ENCODE results near the gene SP6. TPM values are rescaled to one million over a fixed set of nuclear protein-coding genes. Genes with fewer than 3 reads are reported as not detected.

Gene SP6
- total RNA-seq, 1 donor: 0.27 TPM

DNA sequence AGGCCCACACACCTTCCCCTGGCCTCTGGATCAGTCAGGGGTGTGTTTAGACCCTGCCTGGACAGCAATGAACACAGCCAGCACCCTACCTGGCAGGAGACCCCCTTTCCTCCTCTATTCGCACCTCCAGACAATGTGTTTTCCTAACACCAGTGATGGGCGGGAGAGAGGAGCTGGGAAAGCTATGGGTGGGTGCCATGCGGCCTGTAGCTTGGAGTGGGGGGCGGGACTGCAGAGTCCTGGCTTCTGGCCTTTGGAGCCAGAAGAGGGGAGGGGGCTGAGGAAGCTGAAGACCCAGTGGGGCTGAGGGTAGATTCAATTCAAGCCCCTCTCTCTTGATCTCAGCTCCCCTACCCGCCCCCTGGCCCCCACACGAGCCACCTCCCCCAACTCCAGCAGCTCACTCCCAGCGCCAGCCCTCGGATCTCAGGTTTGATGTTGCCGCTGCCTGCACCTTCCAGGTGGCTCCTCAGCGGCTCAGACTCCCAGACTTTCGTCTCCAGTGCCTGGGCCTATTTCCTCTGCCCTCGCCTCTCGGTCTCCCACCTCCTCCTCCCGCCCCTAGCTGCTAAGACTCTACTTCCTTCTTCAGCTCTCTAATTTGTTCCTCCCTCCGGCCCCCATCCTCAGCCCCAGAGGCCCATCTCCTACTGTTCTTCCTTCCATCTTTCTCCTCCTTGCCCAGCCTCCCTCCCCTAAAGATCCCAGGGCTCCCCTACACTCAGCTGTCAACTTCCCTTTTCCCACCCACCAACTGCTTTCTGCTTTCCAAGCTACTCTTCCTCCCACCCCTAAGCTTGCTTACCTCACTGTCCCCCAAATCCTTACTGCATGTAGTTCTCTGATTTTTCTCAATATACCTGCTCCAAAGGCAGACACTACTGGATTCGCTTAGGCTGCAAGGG lies 6.8 kb upstream of the SP6 start:
- no peak for DNase-seq (ENCODE audit: low read depth in 2 of 3, low spot score in 2 of 3)

- no peak for DNase-seq (ENCODE audit: low read depth in 2 of 3, low spot score in 2 of 3)
These were observed 5.9 kb upstream of the SP6 start for GRCh38 chr17:47856830-47857229.

DNA sequence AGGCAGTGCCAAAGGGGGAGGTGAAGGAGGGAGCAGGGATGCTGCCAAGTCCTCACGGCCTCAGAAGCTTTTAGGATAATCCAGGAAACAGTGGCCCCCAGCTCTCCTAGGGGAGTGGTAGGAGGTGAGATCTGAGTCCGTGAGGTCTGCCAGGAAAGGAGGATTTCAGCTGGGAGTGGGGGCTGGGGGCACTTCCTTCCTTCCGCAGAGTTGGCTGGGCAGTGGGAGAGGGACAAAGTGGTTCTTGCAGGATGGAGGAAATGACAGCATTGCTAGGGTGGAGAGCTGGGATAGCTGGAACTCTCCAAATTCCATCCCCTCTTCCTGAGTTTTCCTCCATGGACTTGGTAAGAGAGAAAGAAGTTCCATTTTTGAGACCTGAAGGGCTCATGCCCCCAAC lies 4.8 kb upstream of the SP6 start:
- no peak for DNase-seq (ENCODE audit: low read depth in 2 of 3, low spot score in 2 of 3)

GRCh38 chr17:47853616-47854015 lies 2.7 kb upstream of the SP6 start:
- DNase-seq (ENCODE audit: low read depth in 2 of 3, low spot score in 2 of 3): no peak

- DNase-seq (ENCODE audit: low read depth in 2 of 3, low spot score in 2 of 3): peak in 2 of 3 donors; percentile 39 to 40
These were observed 1.4 kb upstream of the SP6 start for GRCh38 chr17:47852113-47852949.

DNA sequence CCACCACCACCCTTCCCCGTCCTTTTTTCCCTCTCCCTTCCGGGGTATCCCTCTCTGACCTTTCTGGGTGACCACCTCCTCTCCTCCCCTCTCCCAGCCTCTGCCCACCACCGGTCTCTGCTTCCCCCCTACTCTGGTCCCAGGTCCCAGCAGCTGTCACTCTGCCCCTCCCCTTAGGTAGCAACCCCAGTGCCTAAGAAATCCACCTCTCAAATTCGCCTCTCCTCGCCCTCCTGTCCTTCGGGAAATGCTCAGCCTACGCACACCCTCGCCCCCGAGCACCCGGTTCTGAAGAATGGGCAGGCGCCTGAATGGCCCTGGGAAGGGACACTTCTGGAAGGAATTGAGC lies 775 bp upstream of the SP6 start:
- DNase-seq (ENCODE audit: low read depth in 2 of 3, low spot score in 2 of 3): no peak

- DNase-seq (ENCODE audit: low read depth in 2 of 3, low spot score in 2 of 3): no peak
These were observed 631 bp downstream of the SP6 start for GRCh38 chr17:47850373-47850691.

GRCh38 chr17:47848198-47848513 lies 2.8 kb downstream of the SP6 start:
- DNase-seq (ENCODE audit: low read depth in 2 of 3, low spot score in 2 of 3): no peak

DNA sequence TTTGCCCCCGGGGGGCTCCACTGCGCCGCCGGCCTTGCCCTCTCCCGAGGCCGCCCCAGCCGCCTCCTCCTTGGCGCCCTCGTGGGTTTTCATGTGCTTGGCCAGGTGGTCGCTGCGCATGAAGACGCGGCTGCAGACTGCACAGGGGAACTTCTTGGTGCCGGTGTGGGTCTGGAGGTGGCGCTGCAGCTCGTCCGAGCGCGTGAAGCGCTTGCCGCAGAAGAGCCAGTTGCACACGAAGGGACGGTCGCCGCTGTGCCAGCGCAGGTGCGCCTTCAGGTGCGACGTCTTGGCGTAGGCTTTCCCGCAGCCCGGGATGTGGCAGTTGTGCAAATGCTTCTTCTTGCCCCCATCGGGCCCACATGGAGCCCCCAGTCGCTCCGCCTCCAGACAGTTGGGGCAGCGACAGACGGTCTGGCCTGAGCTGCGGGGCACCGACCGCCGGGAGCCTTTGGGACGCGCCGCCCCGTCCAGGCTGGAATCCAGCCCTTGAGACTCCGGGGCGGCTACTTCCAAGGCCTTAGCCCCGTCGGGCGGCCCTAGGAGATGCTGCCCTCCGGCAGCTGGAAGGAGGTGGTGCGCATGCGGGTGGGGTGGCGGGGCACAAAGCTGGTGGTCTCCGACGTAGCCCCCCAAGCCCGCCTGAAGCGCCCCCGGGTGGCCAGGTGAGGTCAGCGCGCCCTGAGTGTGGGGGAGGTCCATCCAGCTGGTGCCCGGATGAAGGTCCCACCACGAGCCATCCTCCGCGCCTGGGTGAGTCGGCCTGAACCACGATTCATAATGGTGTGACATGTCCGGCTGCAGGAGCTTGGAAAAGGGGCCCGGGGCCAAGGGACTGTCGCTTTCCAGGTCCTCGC lies 3.4 kb downstream of the SP6 start:
- peak in 2 of 3 donors; percentile 51 to 52 for DNase-seq (ENCODE audit: low read depth in 2 of 3, low spot score in 2 of 3)

- no peak for DNase-seq (ENCODE audit: low read depth in 2 of 3, low spot score in 2 of 3)
These were observed 4.1 kb downstream of the SP6 start for GRCh38 chr17:47846716-47847340.

- no peak for DNase-seq (ENCODE audit: low read depth in 2 of 3, low spot score in 2 of 3)
These were observed 5.3 kb downstream of the SP6 start for GRCh38 chr17:47845716-47846075.

DNA sequence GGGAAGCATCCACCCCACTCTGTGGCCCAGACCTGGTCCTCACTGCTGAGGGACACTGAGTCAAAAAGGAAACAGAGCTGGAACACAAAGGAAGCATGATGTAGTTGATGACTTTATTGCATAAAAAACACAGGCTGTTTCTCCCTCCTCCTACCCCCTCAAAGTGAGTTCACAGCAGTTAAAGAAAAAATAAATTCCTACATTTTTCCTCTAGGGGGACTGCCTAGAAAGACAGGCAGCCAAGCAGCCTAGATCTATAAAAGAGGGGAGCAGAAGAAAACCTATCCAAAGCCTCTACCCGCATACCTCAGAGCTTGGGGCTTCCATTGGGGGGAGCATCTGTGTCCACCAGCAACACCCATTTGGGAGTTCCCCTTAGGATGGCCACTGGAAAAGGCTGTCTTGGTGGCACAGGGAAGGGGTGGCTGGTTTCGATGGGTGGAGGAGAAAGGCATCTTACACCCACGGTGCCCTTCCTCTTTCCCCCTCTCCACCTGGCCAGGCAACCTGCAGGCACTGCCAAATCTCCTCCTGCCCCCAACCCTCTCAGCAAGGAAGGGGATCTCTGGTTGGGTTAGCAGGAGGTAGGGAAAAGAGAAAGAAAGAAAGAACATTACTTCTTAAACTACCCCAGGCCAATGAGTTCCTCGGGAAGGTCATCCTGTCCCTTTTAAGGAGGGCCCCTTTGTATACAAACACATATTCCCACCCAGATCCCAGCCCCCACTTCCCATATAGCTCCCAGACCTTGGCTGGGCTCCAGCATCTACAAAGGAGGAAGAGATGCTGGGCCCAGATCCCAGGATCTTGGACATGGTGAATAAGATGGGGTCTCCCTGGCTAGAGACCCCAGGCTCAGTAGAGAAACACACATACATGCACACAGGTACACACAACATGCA lies 5.9 kb downstream of the SP6 start:
- peak in 1 of 3 donors; percentile 58 for DNase-seq (ENCODE audit: low read depth in 2 of 3, low spot score in 2 of 3)

GRCh38 chr17:47844227-47844626 lies 6.7 kb downstream of the SP6 start:
- DNase-seq (ENCODE audit: low read depth in 2 of 3, low spot score in 2 of 3): no peak

DNA sequence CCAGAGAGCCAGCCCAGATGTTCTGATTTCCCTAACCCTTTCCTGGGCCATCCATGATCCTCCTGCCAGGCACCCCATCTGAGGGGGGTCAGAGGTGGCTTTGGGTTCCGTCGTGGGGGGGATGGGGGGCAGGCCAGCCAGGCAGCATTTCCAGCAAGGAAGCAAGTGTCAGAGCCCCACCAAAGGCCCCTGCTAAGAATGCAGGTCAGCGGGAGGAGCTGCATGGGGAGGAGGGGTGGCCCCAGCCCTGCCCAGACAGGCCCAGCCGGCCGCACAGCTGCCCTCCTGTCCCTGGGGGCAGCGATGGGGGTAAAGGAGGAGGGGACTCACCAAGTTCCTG lies 7.6 kb downstream of the SP6 start:
- no peak for DNase-seq (ENCODE audit: low read depth in 2 of 3, low spot score in 2 of 3)

DNA sequence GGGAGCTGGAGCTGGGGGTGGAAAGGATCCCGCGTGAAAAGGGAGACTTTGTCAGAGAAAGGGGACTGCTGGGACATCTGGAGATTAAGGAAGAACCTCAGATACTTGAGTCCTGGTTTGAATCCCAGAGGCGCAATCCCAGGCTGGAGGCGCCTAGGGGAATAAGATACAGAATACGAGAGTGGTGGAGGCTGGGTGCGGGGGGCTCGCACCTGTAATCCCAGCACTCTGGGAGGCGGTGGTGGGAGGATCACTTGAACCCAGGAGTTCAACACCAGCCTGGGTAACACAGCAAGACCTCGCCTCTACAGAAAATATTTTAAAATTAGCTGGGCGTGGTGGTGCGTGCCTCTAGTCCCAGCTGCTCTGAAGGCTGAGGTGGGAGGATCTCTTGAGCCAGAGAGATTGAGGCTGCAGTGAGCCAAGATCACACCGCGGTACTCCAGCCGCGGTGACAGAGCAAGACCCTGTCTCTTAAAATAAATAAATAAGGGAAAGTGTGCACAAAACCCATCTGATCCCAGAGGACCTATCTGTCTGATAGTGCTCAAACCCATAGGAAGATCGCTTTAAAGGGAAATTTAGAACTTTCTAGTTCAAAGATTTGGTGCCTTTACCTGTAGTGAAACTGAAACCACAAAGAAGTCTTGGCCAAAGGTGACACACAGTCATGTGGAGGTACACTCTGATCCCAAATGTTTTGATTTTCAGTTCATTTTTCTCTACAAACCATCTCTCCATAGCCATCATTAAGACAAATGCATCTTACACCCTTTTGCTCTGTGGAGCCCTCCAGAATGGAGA lies 9.3 kb downstream of the SP6 start:
- no peak for DNase-seq (ENCODE audit: low read depth in 2 of 3, low spot score in 2 of 3)

DNA sequence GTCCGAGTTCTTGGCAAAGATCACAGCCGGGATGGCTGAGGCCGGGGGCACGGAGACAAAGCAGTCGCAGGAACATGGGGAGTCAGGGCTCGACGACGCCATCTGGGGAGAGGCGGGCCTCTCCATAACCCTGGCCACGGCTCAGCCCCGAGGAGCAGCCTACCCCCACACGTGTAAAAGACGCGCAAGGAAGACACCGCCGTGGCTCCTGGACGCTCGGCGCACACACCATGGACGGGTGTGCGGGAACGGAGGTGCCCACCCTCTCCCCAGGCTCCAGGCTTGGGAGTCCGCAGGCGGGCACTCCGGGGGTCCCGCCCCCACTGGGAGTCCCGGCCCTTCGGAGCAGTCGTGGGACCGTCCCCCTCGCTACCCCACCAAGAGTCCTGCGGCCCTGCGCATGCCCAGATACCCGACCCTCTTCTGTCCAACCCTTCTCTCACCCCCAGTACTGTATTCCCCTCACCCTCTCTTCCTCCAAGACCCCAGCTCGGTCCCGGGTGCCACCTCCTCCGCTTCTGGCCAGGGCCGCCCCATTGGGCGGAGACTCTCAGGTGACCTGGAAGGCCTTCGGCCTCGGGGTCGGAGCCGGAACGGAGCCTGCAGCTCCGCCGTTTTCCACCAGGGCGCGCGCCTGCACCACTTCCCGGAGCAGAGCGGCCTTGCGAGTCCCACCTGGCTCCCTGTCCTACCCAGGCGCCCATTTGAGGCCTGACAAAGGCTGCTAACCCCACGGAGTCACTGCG lies 10.0 kb downstream of the SP6 start, which contains the start of gene SCRN2:
Gene SCRN2 (minus strand): TSS at position 532 of the 746 bp plus-strand sequence. CDS start 430 bp downstream, at position 102.
- DNase-seq (ENCODE audit: low read depth in 2 of 3, low spot score in 2 of 3): peak; percentile 74 to 86 (median 85)

DNA sequence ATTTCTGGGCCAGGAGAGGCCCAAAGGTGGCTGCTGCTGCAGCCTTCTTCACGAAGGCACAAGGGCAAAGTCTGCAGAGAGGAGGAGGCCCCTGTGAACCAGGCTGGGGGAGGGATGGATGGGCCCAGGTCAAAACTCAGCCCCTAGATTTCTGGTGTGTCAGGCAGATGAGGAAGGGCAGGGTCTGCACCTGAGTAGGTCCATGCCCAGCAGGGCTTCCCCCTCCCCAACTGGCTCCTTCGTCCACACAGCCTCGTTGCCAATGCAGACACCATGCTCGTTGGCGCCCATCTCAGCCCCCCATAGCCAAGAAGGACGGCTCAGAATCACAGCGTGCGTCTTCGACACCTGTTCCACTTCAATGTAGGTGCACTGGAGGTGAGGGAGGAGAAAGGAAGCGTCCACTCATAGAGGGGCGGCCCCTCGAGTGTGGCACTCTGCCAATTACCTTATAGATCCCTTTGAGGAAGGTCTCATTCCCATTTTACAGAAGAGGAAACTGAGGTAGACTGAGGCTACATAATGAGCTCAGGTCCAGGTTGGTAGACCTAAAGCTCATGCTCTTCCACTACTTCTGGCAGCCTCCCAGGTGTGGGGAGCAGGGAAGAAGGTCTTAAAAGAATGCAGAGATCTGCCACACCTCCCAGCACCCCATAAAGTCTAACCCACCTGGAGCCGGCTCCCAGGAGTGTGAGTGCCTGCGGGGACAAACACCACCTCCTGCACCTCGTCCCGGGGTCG lies 10.8 kb downstream of the SP6 start:
- no peak for DNase-seq (ENCODE audit: low read depth in 2 of 3, low spot score in 2 of 3)

- DNase-seq (ENCODE audit: low read depth in 2 of 3, low spot score in 2 of 3): no peak
These were observed 11.9 kb downstream of the SP6 start for GRCh38 chr17:47839071-47839470.
